Measurements from ENCODE around the gene CACNA2D3. TPM values are rescaled to one million over a fixed set of nuclear protein-coding genes. Genes with fewer than 3 reads are reported as not detected.

The CACNA2D3 gene
- total and polyA plus RNA-seq, 2 experiments from 2014 or later = 0.30 to 0.43 TPM

DNA sequence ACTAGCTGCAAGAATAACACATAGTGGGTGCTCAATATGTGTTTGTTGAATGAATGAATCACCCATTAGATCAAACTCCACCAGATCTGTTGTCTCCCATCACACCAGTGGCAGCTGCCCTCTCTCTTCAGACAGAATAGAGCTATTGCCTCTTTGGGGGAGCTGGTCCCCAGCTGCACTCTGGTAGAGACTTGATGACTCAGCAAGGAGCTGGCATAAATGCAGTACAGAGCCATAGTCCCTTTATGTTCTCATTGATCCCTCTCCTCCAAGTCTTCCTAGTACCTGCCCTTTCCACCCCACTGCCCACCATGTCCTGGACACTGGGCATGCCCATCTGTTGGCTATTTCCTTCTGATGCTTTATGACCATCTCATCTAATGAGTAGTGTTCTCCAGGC lies 443.6 kb downstream of the CACNA2D3 start:
- TF ChIP-seq EZH2phosphoT487 (IDR thresholded peaks at IDR 0.05; ENCODE audit: insufficient read depth, low read depth) (no peak), EZH2 (IDR thresholded peaks at IDR 0.05; ENCODE audit: insufficient read depth, poor library complexity, severe bottlenecking) (no peak)
- H3K4me1 ChIP-seq (ENCODE audit: insufficient read depth) = no peaks in the 10 kb centered on the region
- H3K9ac ChIP-seq = no peak overlapping the region
- H3K27ac ChIP-seq = no peak overlapping the region
- H3K4me3 ChIP-seq = no peak overlapping the region
- no peaks in the 10 kb centered on the region for H3K36me3 ChIP-seq (ENCODE audit: low read depth)
- H2AFZ ChIP-seq = no peak overlapping the region
- no peaks in the 10 kb centered on the region for H4K20me1 ChIP-seq (ENCODE audit: insufficient read depth)
- H3K79me2 ChIP-seq (ENCODE audit: insufficient read depth) = no peaks in the 10 kb centered on the region
- no peaks in the 10 kb centered on the region for H3F3A ChIP-seq (ENCODE audit: insufficient read depth)
- no peak overlapping the region for H3K4me2 ChIP-seq (ENCODE audit: unreplicated experiment)
- H3K9me3 ChIP-seq (ENCODE audit: low read depth) = no peaks in the 10 kb centered on the region
- H3K27me3 ChIP-seq (replicated peaks; ENCODE audit: insufficient read depth) = no peaks in the 10 kb centered on the region
- in situ Hi-C loops (cut with MboI) = no loop called here
- DNase-seq = no peak
- H3K9me2 ChIP-seq (ENCODE audit: insufficient read depth) = no peaks in the 10 kb centered on the region

DNA sequence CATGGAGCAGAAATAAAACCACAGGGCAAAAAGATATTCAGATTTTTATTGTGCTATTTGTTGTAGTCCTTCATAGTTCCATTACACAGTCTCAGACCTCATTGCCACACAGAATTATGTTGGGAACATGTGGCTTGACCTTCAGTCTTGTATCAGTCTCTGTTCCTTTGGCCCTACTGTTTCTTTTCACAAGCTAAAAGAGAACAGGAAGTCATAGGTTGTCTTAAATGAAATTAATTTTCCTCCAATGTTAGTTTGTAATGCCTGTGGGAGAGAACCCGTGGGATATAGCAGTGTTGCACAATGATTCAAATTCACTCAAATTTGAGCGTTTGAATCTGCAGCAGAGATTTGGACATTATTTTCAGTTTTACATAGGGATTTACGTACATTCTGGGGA lies 445.6 kb downstream of the CACNA2D3 start:
- Histone ChIP-seq H3K4me3 (no peak overlapping the region), H3K9ac (no peak overlapping the region), H3K36me3 (ENCODE audit: low read depth) (no peaks in the 10 kb centered on the region), H3K4me1 (ENCODE audit: insufficient read depth) (no peaks in the 10 kb centered on the region), H3K27me3 (replicated peaks; ENCODE audit: insufficient read depth) (no peaks in the 10 kb centered on the region), H3K9me3 (ENCODE audit: low read depth) (no peaks in the 10 kb centered on the region), H3K79me2 (ENCODE audit: insufficient read depth) (no peaks in the 10 kb centered on the region), H3F3A (ENCODE audit: insufficient read depth) (no peaks in the 10 kb centered on the region), H3K9me2 (ENCODE audit: insufficient read depth) (no peaks in the 10 kb centered on the region), H2AFZ (no peak overlapping the region), H4K20me1 (ENCODE audit: insufficient read depth) (no peaks in the 10 kb centered on the region), H3K27ac (no peak overlapping the region), H3K4me2 (ENCODE audit: unreplicated experiment) (no peak overlapping the region)
- 50 to 57% methylated on average over 3 of the region's 3 CpGs for WGBS, 2 experiments (ENCODE audit: low coverage in 1 of 2, low lambda C conversion rate in 2 of 2, missing lambda C conversion rate in 2 of 2)
- TF ChIP-seq EZH2 (IDR thresholded peaks at IDR 0.05; ENCODE audit: insufficient read depth, poor library complexity, severe bottlenecking) = no peak
- no peak for TF ChIP-seq EZH2phosphoT487 (IDR thresholded peaks at IDR 0.05; ENCODE audit: insufficient read depth, low read depth)
- DNase-seq = no peak
- in situ Hi-C loops (cut with MboI) = no loop called here

DNA sequence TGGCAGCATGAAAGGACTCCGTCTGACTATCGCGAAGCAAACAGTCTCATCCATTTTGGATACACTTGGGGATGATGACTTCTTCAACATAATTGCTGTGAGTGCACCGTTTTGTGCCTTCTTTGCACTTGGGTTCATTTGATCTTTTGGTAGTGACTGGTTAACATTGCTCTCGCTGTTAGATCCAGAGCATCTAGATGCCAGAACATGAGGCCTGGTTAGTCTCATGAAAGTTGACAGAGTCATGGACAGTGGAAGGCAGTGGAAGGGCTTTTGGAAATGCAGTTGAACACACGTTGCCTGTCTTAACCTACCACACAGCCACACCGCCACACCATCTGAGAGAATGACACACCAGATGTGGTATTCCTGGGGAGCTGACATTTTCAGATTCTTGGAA lies 447.7 kb downstream of the CACNA2D3 start:
- H3K9me2 ChIP-seq (ENCODE audit: insufficient read depth) = no peaks in the 10 kb centered on the region
- H3K79me2 ChIP-seq (ENCODE audit: insufficient read depth) = no peaks in the 10 kb centered on the region
- DNase-seq = no peak
- no peaks in the 10 kb centered on the region for H4K20me1 ChIP-seq (ENCODE audit: insufficient read depth)
- no peaks in the 10 kb centered on the region for H3K27me3 ChIP-seq (replicated peaks; ENCODE audit: insufficient read depth)
- H3K9ac ChIP-seq = no peak overlapping the region
- no peaks in the 10 kb centered on the region for H3K9me3 ChIP-seq (ENCODE audit: low read depth)
- TF ChIP-seq EZH2 (IDR thresholded peaks at IDR 0.05; ENCODE audit: insufficient read depth, poor library complexity, severe bottlenecking) (no peak), EZH2phosphoT487 (IDR thresholded peaks at IDR 0.05; ENCODE audit: insufficient read depth, low read depth) (no peak)
- no peak overlapping the region for H3K4me3 ChIP-seq
- H2AFZ ChIP-seq = no peak overlapping the region
- in situ Hi-C loops (cut with MboI) = no loop called here
- H3K36me3 ChIP-seq (ENCODE audit: low read depth) = no peaks in the 10 kb centered on the region
- H3K4me1 ChIP-seq (ENCODE audit: insufficient read depth) = no peaks in the 10 kb centered on the region
- no peak overlapping the region for H3K4me2 ChIP-seq (ENCODE audit: unreplicated experiment)
- H3K27ac ChIP-seq = no peak overlapping the region
- no peaks in the 10 kb centered on the region for H3F3A ChIP-seq (ENCODE audit: insufficient read depth)
- WGBS, 2 experiments (ENCODE audit: low coverage in 1 of 2, low lambda C conversion rate in 2 of 2, missing lambda C conversion rate in 2 of 2) = 57 to 60% methylated on average over 7 of the region's 7 CpGs

DNA sequence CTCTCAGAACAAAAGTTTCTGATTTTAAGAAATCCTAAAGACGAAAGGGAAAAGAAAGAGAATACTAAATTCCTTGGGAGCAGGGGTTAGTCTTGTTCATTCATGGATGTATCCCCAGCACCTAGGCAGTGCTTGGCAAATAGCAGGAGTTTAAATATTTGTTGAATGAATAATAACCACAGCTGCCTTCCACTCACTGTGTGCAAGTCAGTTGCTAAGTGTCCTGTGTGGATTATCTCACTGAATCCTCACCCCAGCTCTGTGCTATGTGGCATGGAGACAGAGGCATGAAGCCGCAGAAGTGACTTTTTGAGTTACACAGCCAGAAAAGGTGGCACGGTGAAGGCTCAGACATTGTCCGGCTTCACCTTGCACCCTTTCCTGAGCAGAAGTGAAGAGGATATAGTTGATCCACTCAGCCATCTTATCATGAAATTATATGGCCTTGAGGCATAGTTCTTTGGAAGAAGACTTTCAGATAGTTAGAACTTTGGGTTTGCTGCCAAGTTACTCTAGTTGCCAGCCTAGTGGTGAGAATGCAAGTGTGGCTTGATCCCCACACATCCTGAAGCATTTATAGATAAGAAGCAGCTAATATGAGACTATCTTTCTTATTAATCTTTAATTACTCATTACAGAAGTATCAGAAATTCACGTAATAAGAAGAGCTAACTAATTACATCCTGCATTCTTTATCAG lies 450.0 kb downstream of the CACNA2D3 start:
- H3K27ac ChIP-seq = no peak overlapping the region
- H3K27me3 ChIP-seq (replicated peaks; ENCODE audit: insufficient read depth) = no peaks in the 10 kb centered on the region
- H3K4me2 ChIP-seq (ENCODE audit: unreplicated experiment) = no peak overlapping the region
- no peaks in the 10 kb centered on the region for H4K20me1 ChIP-seq (ENCODE audit: insufficient read depth)
- H3K4me3 ChIP-seq = no peak overlapping the region
- no peak for TF ChIP-seq EZH2 (IDR thresholded peaks at IDR 0.05; ENCODE audit: insufficient read depth, poor library complexity, severe bottlenecking)
- TF ChIP-seq EZH2phosphoT487 (IDR thresholded peaks at IDR 0.05; ENCODE audit: insufficient read depth, low read depth) = no peak
- no peaks in the 10 kb centered on the region for H3K9me2 ChIP-seq (ENCODE audit: insufficient read depth)
- DNase-seq = peak; percentile 5
- no peak overlapping the region for H3K9ac ChIP-seq
- H3K79me2 ChIP-seq (ENCODE audit: insufficient read depth) = no peaks in the 10 kb centered on the region
- no peak overlapping the region for H2AFZ ChIP-seq
- H3K36me3 ChIP-seq (ENCODE audit: low read depth) = no peaks in the 10 kb centered on the region
- in situ Hi-C loops (cut with MboI) = no loop called here
- no peaks in the 10 kb centered on the region for H3F3A ChIP-seq (ENCODE audit: insufficient read depth)
- WGBS, 2 experiments (ENCODE audit: low coverage in 1 of 2, low lambda C conversion rate in 2 of 2, missing lambda C conversion rate in 2 of 2) = 66 to 75% methylated on average over 5 of the region's 5 CpGs
- H3K4me1 ChIP-seq (ENCODE audit: insufficient read depth) = no peaks in the 10 kb centered on the region
- H3K9me3 ChIP-seq (ENCODE audit: low read depth) = no peaks in the 10 kb centered on the region

DNA sequence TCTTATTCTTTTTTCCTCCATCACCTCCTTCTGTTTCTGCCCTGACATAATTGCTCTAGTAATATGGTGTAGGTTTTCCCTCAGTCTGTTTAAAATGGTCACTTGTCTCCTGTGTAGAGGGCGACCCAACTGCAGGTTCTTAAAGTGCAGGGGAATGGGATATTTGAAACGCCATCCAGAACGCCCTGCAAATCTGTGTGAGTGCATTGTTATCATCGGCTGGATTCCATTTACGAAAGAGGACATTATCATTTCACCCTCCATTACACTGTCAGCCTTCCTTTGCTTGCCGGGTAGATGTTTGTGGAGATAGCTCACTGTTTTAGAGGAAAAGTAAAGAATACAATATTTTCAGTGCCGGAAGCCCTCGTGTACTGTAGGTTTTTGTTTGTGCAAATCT lies 451.5 kb downstream of the CACNA2D3 start:
- Histone ChIP-seq H4K20me1 (ENCODE audit: insufficient read depth) (no peaks in the 10 kb centered on the region), H3K4me1 (ENCODE audit: insufficient read depth) (no peaks in the 10 kb centered on the region), H3K4me3 (no peak overlapping the region), H3K9ac (no peak overlapping the region), H3K9me3 (ENCODE audit: low read depth) (no peaks in the 10 kb centered on the region), H3K4me2 (ENCODE audit: unreplicated experiment) (no peak overlapping the region), H3K9me2 (ENCODE audit: insufficient read depth) (no peaks in the 10 kb centered on the region), H3K79me2 (ENCODE audit: insufficient read depth) (no peaks in the 10 kb centered on the region), H3K36me3 (ENCODE audit: low read depth) (no peaks in the 10 kb centered on the region), H2AFZ (no peak overlapping the region), H3K27ac (no peak overlapping the region), H3F3A (ENCODE audit: insufficient read depth) (no peaks in the 10 kb centered on the region), H3K27me3 (replicated peaks; ENCODE audit: insufficient read depth) (no peaks in the 10 kb centered on the region)
- TF ChIP-seq EZH2phosphoT487 (IDR thresholded peaks at IDR 0.05; ENCODE audit: insufficient read depth, low read depth) = no peak
- WGBS, 2 experiments (ENCODE audit: low coverage in 1 of 2, low lambda C conversion rate in 2 of 2, missing lambda C conversion rate in 2 of 2) = 55 to 68% methylated on average over 8 of the region's 8 CpGs
- no peak for DNase-seq
- in situ Hi-C loops (cut with MboI) = no loop called here
